PC-3 (cell line): ENCODE measurements around the gene NHP2. TPM values are rescaled to one million over a fixed set of nuclear protein-coding genes. Genes with fewer than 3 reads are reported as not detected.

ENCODE experiments used
- ATAC-seq: fragments of 200-7000 bp; cut with Tn5 transposase; 2 replicates; pipeline ENCODE4 v1.9.1; 2020; ENCODE audit warnings: mild to moderate bottlenecking, moderate library complexity
- BruUV-seq: library from RNA; stranded (reverse); fragments of 400-500 nt; replicated peaks from 2 replicates; lab custom pipeline; 2021; lab: Mats Ljungman, UMichigan
- CTCF ChIA-PET: fragments of 300-600 bp; sonication (Branson Sonifier 250); formaldehyde crosslinking; loops from one replicate; lab custom pipeline; 2022; ENCODE audit warnings: antibody characterized with exemption; lab: Charles Lee
- POLR2A ChIA-PET: fragments of 300-600 bp; sonication (Branson Sonifier 250); formaldehyde crosslinking; loops from one replicate; lab custom pipeline; 2022; ENCODE audit warnings: antibody characterized with exemption; ENCODE audit not compliant: unreplicated experiment; lab: Charles Lee
- DNase-seq: peaks from one replicate; pipeline ENCODE4 v3.0.0-alpha.2; 2015
- H2AFZ ChIP-seq: fragments of 300-600 bp; sonication (generic); 2 replicates; pipeline ENCODE4 v1.6.0; 2016; ENCODE audit warnings: antibody characterized with exemption, low read length
- H3F3A ChIP-seq: fragments of 300-600 bp; sonication (generic); one replicate; pipeline ENCODE4 v1.6.0; 2017; ENCODE audit warnings: antibody characterized with exemption, low read length, control low read depth, mild to moderate bottlenecking; ENCODE audit not compliant: unreplicated experiment
- H3K27ac ChIP-seq: fragments of 300-600 bp; sonication (generic); 2 replicates; pipeline ENCODE4 v1.5.1; 2016; ENCODE audit warnings: mild to moderate bottlenecking, low read length
- H3K27me3 ChIP-seq: fragments of 300-600 bp; sonication (generic); 2 replicates; pipeline ENCODE4 v1.6.1; 2016; ENCODE audit warnings: low read length, mixed read lengths
- H3K36me3 ChIP-seq: fragments of 300-600 bp; sonication (generic); 2 replicates; pipeline ENCODE4 v1.6.1; 2016; ENCODE audit warnings: low read depth, mixed run types, low read length, mixed read lengths
- H3K4me1 ChIP-seq: fragments of 300-600 bp; sonication (generic); 2 replicates; pipeline ENCODE4 v1.5.1; 2016; ENCODE audit warnings: low read length; ENCODE audit not compliant: insufficient read depth
- H3K4me2 ChIP-seq: fragments of 300-600 bp; sonication (generic); 2 replicates; pipeline ENCODE4 v1.6.0; 2016; ENCODE audit warnings: low read length
- H3K4me3 ChIP-seq: fragments of 300-600 bp; sonication (generic); 2 replicates; pipeline ENCODE4 v1.5.1; 2016; ENCODE audit warnings: mild to moderate bottlenecking, low read length, mixed read lengths
- H3K79me2 ChIP-seq: fragments of 300-600 bp; sonication (generic); 2 replicates; pipeline ENCODE4 v1.6.1; 2017; ENCODE audit warnings: low read length, mixed read lengths
- H3K9ac ChIP-seq: fragments of 300-600 bp; sonication (generic); 2 replicates; pipeline ENCODE4 v1.6.0; 2016; ENCODE audit warnings: mild to moderate bottlenecking, low read length
- H3K9me2 ChIP-seq: fragments of 300-600 bp; sonication (generic); replicated peaks from 2 replicates; pipeline ENCODE4 v1.6.1; 2016; ENCODE audit warnings: mixed run types, low read length, mixed read lengths
- H3K9me3 ChIP-seq: fragments of 300-600 bp; sonication (generic); 2 replicates; pipeline ENCODE4 v1.6.1; 2016; ENCODE audit warnings: low read length, mixed read lengths
- H4K20me1 ChIP-seq: fragments of 300-600 bp; sonication (generic); 2 replicates; pipeline ENCODE4 v1.6.1; 2016; ENCODE audit warnings: low read length, mixed read lengths
- CTCF ChIP-seq: fragments of 300-600 bp; sonication (generic); conservative IDR thresholded peaks from 2 replicates; pipeline ENCODE4 v1.5.1; 2017; ENCODE audit warnings: antibody characterized with exemption, low read depth, mild to moderate bottlenecking, low read length
- EZH2 ChIP-seq: fragments of 300-600 bp; sonication (generic); IDR thresholded peaks from one replicate; pipeline ENCODE4 v1.6.1; 2017; ENCODE audit warnings: antibody characterized with exemption, mild to moderate bottlenecking, low read length; ENCODE audit not compliant: unreplicated experiment
- EZH2phosphoT487 ChIP-seq: fragments of 300-600 bp; sonication (generic); IDR thresholded peaks from 2 replicates; pipeline ENCODE4 v1.6.1; 2018; ENCODE audit warnings: mild to moderate bottlenecking, antibody characterized with exemption, low read length, borderline replicate concordance
- intact Hi-C: fragments of 100-400 bp; cut with micrococcal nuclease; formaldehyde crosslinking; loops from 2 replicates; pipeline ENCODE4 v1.9.0; 2023
- total RNA-seq: library from RNA; depleted of rRNA; stranded (reverse); fragments of >200 nt; gene quantifications from 2 replicates; pipeline ENCODE4 v1.2.3, GENCODE V29; 2014

Gene NHP2
- total RNA-seq, 1 experiment from 2014 or later, result 649 TPM

GRCh38 chr5:178196986-178197385 is 43.3 kb upstream of the NHP2 start:
- Histone ChIP-seq H3F3A (no peaks in the 10 kb centered on the region), H3K27me3 (no peaks in the 10 kb centered on the region), H3K27ac (no peak overlapping the region), H3K9me2 (no peaks in the 10 kb centered on the region), H3K36me3 (no peaks in the 10 kb centered on the region), H4K20me1 (no peaks in the 10 kb centered on the region), H2AFZ (no peak overlapping the region), H3K4me1 (peaks cover 16% of the 10 kb centered on the region), H3K9ac (no peak overlapping the region), H3K9me3 (no peaks in the 10 kb centered on the region), H3K79me2 (no peaks in the 10 kb centered on the region), H3K4me2 (no peak overlapping the region), H3K4me3 (no peak overlapping the region)
- no peak for DNase-seq
- BruUV-seq, result no TSS peak
- TF ChIP-seq EZH2 (no peak), EZH2phosphoT487 (no peak), CTCF (peak; percentile 55)
- CTCF ChIA-PET, result no interaction called here
- intact Hi-C loops, result no loop called here
- no peak; the same call in 1 of the 2 replicates for ATAC-seq
- POLR2A ChIA-PET, result no interaction called here

GRCh38 chr5:178196281-178196812 is 42.7 kb upstream of the NHP2 start:
- intact Hi-C loops, result no loop called here
- Histone ChIP-seq H3K9me3 (no peaks in the 10 kb centered on the region), H3F3A (no peaks in the 10 kb centered on the region), H3K27ac (no peak overlapping the region), H3K27me3 (no peaks in the 10 kb centered on the region), H2AFZ (no peak overlapping the region), H4K20me1 (no peaks in the 10 kb centered on the region), H3K9ac (no peak overlapping the region), H3K4me3 (no peak overlapping the region), H3K79me2 (no peaks in the 10 kb centered on the region), H3K9me2 (no peaks in the 10 kb centered on the region), H3K36me3 (no peaks in the 10 kb centered on the region), H3K4me2 (no peak overlapping the region), H3K4me1 (peaks cover 9% of the 10 kb centered on the region)
- CTCF ChIA-PET, result no interaction called here
- DNase-seq (no peak), ATAC-seq (no peak)
- no TSS peak for BruUV-seq
- POLR2A ChIA-PET, result no interaction called here
- TF ChIP-seq EZH2, result no peak
- TF ChIP-seq EZH2phosphoT487, result no peak
- no peak for TF ChIP-seq CTCF

- Histone ChIP-seq H2AFZ (no peak overlapping the region), H3K79me2 (no peaks in the 10 kb centered on the region), H3K4me1 (peaks cover 8% of the 10 kb centered on the region), H3K36me3 (no peaks in the 10 kb centered on the region), H3K9me2 (no peaks in the 10 kb centered on the region), H3K4me2 (no peak overlapping the region), H4K20me1 (no peaks in the 10 kb centered on the region), H3F3A (no peaks in the 10 kb centered on the region), H3K27me3 (no peaks in the 10 kb centered on the region), H3K9ac (no peak overlapping the region), H3K4me3 (no peak overlapping the region), H3K9me3 (no peaks in the 10 kb centered on the region), H3K27ac (no peak overlapping the region)
- TF ChIP-seq EZH2phosphoT487 (no peak), EZH2 (no peak), CTCF (no peak)
- BruUV-seq, result no TSS peak
- DNase-seq (no peak), ATAC-seq (no peak)
- POLR2A ChIA-PET, result no interaction called here
- intact Hi-C loops, result no loop called here
- CTCF ChIA-PET, result no interaction called here
Observed at GRCh38 chr5:178194026-178194425, 40.3 kb upstream of the NHP2 start.
